ENCODE measurements around the gene TBC1D7. TPM values are rescaled to one million over a fixed set of nuclear protein-coding genes. Genes with fewer than 3 reads are reported as not detected.

TBC1D7 gene
- total RNA-seq, 1 experiment from 2014 or later, result 152 TPM

DNA sequence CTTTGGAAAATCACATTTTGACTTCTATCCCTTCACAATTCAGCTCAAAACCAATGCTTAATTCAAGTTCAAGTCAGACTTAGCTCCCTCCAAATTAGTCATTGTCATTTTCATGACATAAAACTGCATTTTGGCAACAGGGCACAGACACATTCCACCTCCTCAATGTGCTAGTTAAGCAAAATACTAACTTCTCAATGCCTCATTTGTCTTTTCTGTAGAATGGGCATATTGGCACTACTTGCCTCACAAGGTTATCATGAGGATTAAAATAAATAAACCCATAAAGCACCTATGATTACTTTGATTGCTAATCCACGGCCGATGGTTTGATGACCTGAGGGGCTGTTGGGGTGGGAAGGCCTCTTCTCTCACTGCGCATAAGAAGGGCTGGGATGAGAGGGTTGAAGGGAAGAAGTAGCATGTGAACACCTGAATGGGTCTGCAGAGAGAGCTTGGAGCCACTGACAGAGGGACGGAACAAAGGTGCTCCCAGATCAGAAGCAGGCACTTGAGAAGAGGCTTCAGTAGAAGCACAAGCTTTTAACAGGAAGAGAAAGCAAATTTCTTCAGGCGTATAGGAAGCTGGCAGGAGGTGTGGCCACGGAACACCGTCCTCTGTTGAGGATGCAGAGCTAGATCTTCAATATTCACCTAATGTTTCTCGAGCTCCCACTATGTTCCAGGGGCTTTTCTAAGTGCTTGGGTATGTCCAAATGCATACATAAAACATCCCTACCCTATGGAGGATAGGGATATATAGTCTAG lies 11.7 kb upstream of the TBC1D7 start:
- Histone ChIP-seq H3K9me3 (peaks cover 5% of the 10 kb centered on the region; the same call in 1 of the 2 replicates), H3K4me1 (no peaks in the 10 kb centered on the region), H3K36me3 (ENCODE audit: control insufficient read depth, insufficient read depth, low read length) (no peaks in the 10 kb centered on the region), H3K4me3 (ENCODE audit: low read depth, low read length) (no peak overlapping the region), H3K27me3 (replicated peaks; ENCODE audit: control insufficient read depth, insufficient read depth, low read length) (no peaks in the 10 kb centered on the region)
- ChIA-PET CTCF (no interaction called here), POLR2A (no interaction called here)
- H3K36me3 Mint-ChIP-seq (ENCODE audit: insufficient read depth, unreplicated experiment), result no peaks in the 10 kb centered on the region
- H3K27ac Mint-ChIP-seq (ENCODE audit: unreplicated experiment), result no peak overlapping the region
- peaks cover 1% of the 10 kb centered on the region for H3K4me1 Mint-ChIP-seq (ENCODE audit: low read depth, unreplicated experiment)
- H3K27me3 Mint-ChIP-seq (ENCODE audit: insufficient read depth, unreplicated experiment), result no peaks in the 10 kb centered on the region
- TF ChIP-seq, protein P1, sequence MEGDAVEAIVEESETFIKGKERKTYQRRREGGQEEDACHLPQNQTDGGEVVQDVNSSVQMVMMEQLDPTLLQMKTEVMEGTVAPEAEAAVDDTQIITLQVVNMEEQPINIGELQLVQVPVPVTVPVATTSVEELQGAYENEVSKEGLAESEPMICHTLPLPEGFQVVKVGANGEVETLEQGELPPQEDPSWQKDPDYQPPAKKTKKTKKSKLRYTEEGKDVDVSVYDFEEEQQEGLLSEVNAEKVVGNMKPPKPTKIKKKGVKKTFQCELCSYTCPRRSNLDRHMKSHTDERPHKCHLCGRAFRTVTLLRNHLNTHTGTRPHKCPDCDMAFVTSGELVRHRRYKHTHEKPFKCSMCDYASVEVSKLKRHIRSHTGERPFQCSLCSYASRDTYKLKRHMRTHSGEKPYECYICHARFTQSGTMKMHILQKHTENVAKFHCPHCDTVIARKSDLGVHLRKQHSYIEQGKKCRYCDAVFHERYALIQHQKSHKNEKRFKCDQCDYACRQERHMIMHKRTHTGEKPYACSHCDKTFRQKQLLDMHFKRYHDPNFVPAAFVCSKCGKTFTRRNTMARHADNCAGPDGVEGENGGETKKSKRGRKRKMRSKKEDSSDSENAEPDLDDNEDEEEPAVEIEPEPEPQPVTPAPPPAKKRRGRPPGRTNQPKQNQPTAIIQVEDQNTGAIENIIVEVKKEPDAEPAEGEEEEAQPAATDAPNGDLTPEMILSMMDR (IDR thresholded peaks at IDR 0.05; ENCODE audit: insufficient read depth in 1 of 2, low read depth in 1 of 2, low read length in 1 of 2, severe bottlenecking in 1 of 2, unreplicated experiment in 1 of 2), result no peak
- peaks cover 12% of the 10 kb centered on the region for H3K9me3 Mint-ChIP-seq (ENCODE audit: unreplicated experiment)
- no peak overlapping the region for H3K4me3 Mint-ChIP-seq (ENCODE audit: unreplicated experiment)
- intact Hi-C loops (cut with micrococcal nuclease; ENCODE audit: unreplicated experiment), result no loop called here
- no peak for DNase-seq
- BruUV-seq (replicated peaks), result no TSS peak

GRCh38 chr6:13338038-13338437 lies 9.7 kb upstream of the TBC1D7 start:
- Histone ChIP-seq H3K27me3 (replicated peaks; ENCODE audit: control insufficient read depth, insufficient read depth, low read length) (no peaks in the 10 kb centered on the region), H3K4me1 (no peaks in the 10 kb centered on the region), H3K4me3 (ENCODE audit: low read depth, low read length) (no peak overlapping the region), H3K9me3 (peaks cover 5% of the 10 kb centered on the region; the same call in 1 of the 2 replicates), H3K36me3 (ENCODE audit: control insufficient read depth, insufficient read depth, low read length) (no peaks in the 10 kb centered on the region)
- peaks cover 5% of the 10 kb centered on the region for H3K4me1 Mint-ChIP-seq (ENCODE audit: low read depth, unreplicated experiment)
- DNase-seq, result no peak
- H3K27ac Mint-ChIP-seq (ENCODE audit: unreplicated experiment), result no peak overlapping the region
- no peaks in the 10 kb centered on the region for H3K27me3 Mint-ChIP-seq (ENCODE audit: insufficient read depth, unreplicated experiment)
- intact Hi-C loops (cut with micrococcal nuclease; ENCODE audit: unreplicated experiment), result no loop called here
- H3K4me3 Mint-ChIP-seq (ENCODE audit: unreplicated experiment), result no peak overlapping the region
- no peaks in the 10 kb centered on the region for H3K36me3 Mint-ChIP-seq (ENCODE audit: insufficient read depth, unreplicated experiment)
- ChIA-PET POLR2A (no interaction called here), CTCF (no interaction called here)
- TF ChIP-seq, protein P1 (IDR thresholded peaks at IDR 0.05; ENCODE audit: insufficient read depth in 1 of 2, low read depth in 1 of 2, low read length in 1 of 2, severe bottlenecking in 1 of 2, unreplicated experiment in 1 of 2), result no peak
- peaks cover 12% of the 10 kb centered on the region for H3K9me3 Mint-ChIP-seq (ENCODE audit: unreplicated experiment)
- BruUV-seq (replicated peaks), result no TSS peak

- TF ChIP-seq, protein P1 (IDR thresholded peaks at IDR 0.05; ENCODE audit: insufficient read depth in 1 of 2, low read depth in 1 of 2, low read length in 1 of 2, severe bottlenecking in 1 of 2, unreplicated experiment in 1 of 2), result peak; percentile 77 to 88
- DNase-seq, result peak; percentile 73 to 82
- no peak overlapping the region for H3K27ac Mint-ChIP-seq (ENCODE audit: unreplicated experiment)
- no peaks in the 10 kb centered on the region for H3K36me3 Mint-ChIP-seq (ENCODE audit: insufficient read depth, unreplicated experiment)
- peaks cover 9% of the 10 kb centered on the region for H3K4me1 Mint-ChIP-seq (ENCODE audit: low read depth, unreplicated experiment)
- no peaks in the 10 kb centered on the region; the same call in 1 of the 2 replicates for H3K9me3 ChIP-seq
- H3K27me3 Mint-ChIP-seq (ENCODE audit: insufficient read depth, unreplicated experiment), result no peaks in the 10 kb centered on the region
- H3K4me3 Mint-ChIP-seq (ENCODE audit: unreplicated experiment), result no peak overlapping the region
- ChIA-PET CTCF (no interaction called here), POLR2A (no interaction called here)
- intact Hi-C loops (cut with micrococcal nuclease; ENCODE audit: unreplicated experiment), result loop anchor here (1.0 kb wide), 4 partner anchors 202 to 730 kb away; partner anchors contain the start of gene NOL7
- H3K27me3 ChIP-seq (replicated peaks; ENCODE audit: control insufficient read depth, insufficient read depth, low read length), result no peaks in the 10 kb centered on the region
- no TSS peak for BruUV-seq (replicated peaks)
- no peak overlapping the region for H3K4me3 ChIP-seq (ENCODE audit: low read depth, low read length)
- H3K9me3 Mint-ChIP-seq (ENCODE audit: unreplicated experiment), result peaks cover under 1% of the 10 kb centered on the region
- no peaks in the 10 kb centered on the region for H3K36me3 ChIP-seq (ENCODE audit: control insufficient read depth, insufficient read depth, low read length)
- peaks cover 6% of the 10 kb centered on the region; the same call in 1 of the 2 replicates for H3K4me1 ChIP-seq
Observed at GRCh38 chr6:13336553-13336952, 8.2 kb upstream of the TBC1D7 start.

Data from Caco-2 (cell line).